HFF-Myc (cell line): ENCODE measurements around the gene KAZN.

Experiments used
- DNase-seq: peaks from one replicate; pipeline ENCODE4 v3.0.0-alpha.2; 2011; ENCODE audit warnings: low read depth; ENCODE audit errors: extremely low read depth
- H3K4me3 ChIP-seq: replicated peaks from 2 replicates; pipeline ENCODE4 v1.5.1; 2011; ENCODE audit warnings: low read depth, mild to moderate bottlenecking, control low read depth, low read length
- CTCF ChIP-seq: IDR thresholded peaks from 2 replicates; pipeline ENCODE4 v1.5.1; 2012; ENCODE audit warnings: mild to moderate bottlenecking, low read depth, low read length, control low read depth; ENCODE audit errors: missing control alignments

Gene KAZN

DNA sequence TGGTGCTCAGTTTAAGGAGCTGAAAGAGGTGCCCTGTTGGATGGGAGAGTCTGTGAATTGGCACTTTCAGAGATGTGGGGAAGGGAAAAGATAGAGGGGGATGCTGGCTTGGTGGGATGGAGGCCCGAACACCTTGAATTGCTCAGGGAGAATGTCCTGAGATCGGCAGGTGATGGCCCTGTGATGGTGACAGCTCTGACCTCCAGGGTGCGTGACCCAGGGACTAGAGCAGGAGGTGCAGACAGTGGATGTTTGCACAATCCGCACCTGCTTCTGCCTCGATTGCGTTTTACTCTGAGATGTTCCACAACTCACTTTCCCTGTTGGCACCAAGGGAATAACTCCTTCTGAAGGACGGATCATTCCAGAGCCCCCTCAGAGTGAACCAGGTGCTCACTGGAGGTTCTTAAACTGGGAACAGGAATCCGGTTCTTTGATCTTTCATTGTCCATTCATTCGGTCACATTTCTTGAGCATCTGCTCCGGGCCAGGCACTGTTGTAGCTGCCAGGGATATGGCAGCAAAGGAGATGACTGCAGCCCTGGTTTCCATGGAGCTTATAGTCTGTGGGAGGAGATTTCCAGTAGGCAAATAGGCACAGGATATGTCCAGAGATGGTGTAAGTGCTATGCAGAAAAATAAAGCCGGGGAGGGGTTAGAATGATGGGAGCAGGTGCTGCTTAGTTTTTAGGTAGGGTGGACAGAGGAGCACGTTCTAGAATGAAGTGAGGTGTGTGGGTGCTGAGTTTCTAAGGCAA lies 328.5 kb downstream of the KAZN start:
- no peak for TF ChIP-seq CTCF
- DNase-seq = no peak
- H3K4me3 ChIP-seq = no peak overlapping the region

DNA sequence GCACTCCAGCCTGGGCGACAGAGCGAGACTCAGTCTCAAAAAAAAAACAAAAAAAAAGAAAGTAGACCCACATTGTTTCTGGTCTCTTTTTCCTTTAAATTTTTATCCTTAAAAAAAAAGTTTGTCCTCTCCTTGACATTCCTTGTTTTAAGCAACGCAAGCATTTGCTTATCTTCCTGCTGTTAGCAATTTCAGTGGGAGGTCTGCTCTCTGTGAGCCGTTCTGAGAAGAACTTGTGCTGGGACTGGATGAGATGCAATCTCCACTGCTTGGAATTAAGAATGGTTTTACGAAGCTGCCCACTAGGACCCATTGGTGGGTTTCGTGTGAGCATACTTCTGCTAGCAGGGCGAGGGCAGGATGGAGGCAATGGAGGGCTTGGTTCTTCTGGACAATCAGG lies 329.9 kb downstream of the KAZN start:
- DNase-seq = no peak
- TF ChIP-seq CTCF = no peak
- no peak overlapping the region for H3K4me3 ChIP-seq

DNA sequence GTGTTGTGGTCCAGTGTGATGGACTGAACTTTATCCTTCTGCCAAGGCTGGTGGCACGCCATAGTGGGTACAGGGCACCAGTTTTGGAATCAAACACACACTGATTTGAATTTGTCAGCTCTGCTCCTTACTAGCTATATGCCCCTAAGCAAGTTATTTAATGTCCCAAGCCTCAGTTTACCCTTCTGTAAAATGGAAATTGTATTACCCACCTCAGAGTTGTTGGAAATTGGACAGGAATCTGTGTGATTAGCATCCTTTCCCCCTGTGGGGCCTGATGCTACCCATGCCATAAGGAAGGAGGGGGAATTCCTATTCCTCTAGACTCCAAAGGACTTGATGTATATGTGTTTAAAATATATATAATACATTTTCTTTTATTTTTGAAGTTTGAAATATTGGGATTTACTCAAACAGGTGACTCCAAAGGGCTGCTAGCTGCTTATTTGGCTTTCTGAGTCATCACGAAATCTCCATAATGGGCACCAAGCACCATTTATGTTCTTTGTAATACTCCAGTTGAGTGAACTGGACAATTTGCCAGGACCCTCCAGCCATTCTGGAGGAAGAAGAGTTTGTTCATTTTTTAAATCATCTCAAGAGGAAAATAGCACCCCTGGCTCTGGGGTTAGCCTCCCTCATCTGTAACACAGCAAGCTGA lies 330.5 kb downstream of the KAZN start:
- no peak for DNase-seq
- no peak for TF ChIP-seq CTCF
- H3K4me3 ChIP-seq = no peak overlapping the region

GRCh38 chr1:14929547-14930246 lies 331.2 kb downstream of the KAZN start:
- TF ChIP-seq CTCF = no peak
- H3K4me3 ChIP-seq = no peak overlapping the region
- DNase-seq = peak; percentile 58

DNA sequence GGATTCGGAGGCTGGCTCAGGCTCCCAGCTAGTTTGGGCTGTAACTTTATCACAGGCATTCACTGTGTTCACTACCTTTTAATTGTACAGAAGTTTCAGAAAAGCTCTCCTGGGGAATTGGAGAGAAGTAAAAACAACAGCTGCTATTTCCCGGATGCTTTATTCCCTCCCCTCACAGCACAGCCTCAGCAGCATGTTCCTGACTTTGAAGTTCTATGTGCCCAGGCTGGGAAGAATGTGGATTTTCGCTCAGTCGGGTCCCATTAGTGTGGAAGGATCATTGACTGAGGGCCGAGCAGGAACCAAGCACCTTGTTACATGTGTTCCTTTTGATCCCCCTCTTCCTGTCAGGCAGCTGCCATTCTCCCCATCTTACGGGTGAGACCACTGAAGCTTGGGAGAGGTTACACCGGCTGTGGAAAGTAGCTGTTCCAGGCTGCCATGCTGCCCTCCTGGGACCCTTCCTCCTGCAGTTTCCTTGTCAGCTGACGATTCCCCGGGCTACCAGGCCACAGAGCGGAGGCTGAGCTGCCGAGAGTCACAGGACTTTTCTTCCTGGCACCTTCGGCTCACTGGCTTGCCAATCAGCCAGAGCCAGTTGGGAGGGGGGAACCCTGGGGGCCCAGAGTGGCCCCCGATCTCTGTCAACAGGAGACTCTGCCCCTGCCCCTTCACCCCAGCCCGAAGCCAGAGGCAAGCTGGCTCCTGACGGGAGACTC lies 331.9 kb downstream of the KAZN start:
- H3K4me3 ChIP-seq = no peak overlapping the region
- DNase-seq = no peak
- TF ChIP-seq CTCF = no peak

- DNase-seq = no peak
- no peak for TF ChIP-seq CTCF
- H3K4me3 ChIP-seq = no peak overlapping the region
Measured at GRCh38 chr1:14932034-14932638, 333.7 kb downstream of the KAZN start.
